Thyroid gland (tissue), 4 donors: ENCODE data around the gene SLC22A15. TPM values are rescaled to one million over a fixed set of nuclear protein-coding genes. Genes with fewer than 3 reads are reported as not detected.
A peak's percentile ranks its signal among the peaks of the same experiment; 100 is the strongest.

ENCODE experiments used
- DNase-seq, 2 donors: peaks; one replicate each; pipeline ENCODE4 v3.0.0-alpha.2; 2019
- H3K27ac ChIP-seq, 3 donors: fragments of 200-600 bp; sonication (generic); 1 replicate in 2 of 3; 2 replicates in 1 of 3; pipeline ENCODE4 v1.5.1; 2016 to 2019; ENCODE audit warnings: mild to moderate bottlenecking in 1 of 3, moderate library complexity in 1 of 3
- H3K27me3 ChIP-seq: fragments of 200-600 bp; sonication (generic); one replicate; pipeline ENCODE4 v1.5.1; 2019
- H3K36me3 ChIP-seq, 2 donors: fragments of 200-600 bp; sonication (generic); one replicate each; pipeline ENCODE4 v1.5.1; 2016 to 2019
- H3K4me1 ChIP-seq, 2 donors: fragments of 200-600 bp; sonication (generic); one replicate each; pipeline ENCODE4 v1.5.1; 2017 to 2019
- H3K4me3 ChIP-seq, 3 donors: fragments of 200-600 bp; sonication (generic); replicated peaks in 1 of 3; 1 replicate in 2 of 3; 2 replicates in 1 of 3; pipeline ENCODE4 v1.5.1; 2016; ENCODE audit warnings: mild to moderate bottlenecking in 1 of 3
- H3K9me3 ChIP-seq: fragments of 200-600 bp; sonication (generic); one replicate; pipeline ENCODE4 v1.5.1; 2017
- POLR2A ChIP-seq, 2 donors: fragments of 450-650 bp; IDR thresholded peaks; one replicate each; pipeline ENCODE4 v1.6.1; 2017; ENCODE audit warnings: antibody characterized with exemption in 2 of 2, mild to moderate bottlenecking in 2 of 2, moderate library complexity in 1 of 2
- WGBS, 2 donors: methylation state at CpG; one replicate each; pipeline ENCODE4 v1.1.5; 2017; 5-methylcytosine and 5-hydroxymethylcytosine counted together
- intact Hi-C: fragments of 100-400 bp; cut with DNase I; formaldehyde crosslinking; loops from one replicate; pipeline ENCODE4 v1.15.1; 2023
- total RNA-seq, 4 donors: library from RNA; depleted of rRNA; stranded (reverse); fragments of >200 nt; gene quantifications; one replicate each; pipeline ENCODE4 v1.2.3, GENCODE V29; 2016
- TF ChIP-seq, protein P1 (sequence below), 6 experiments: fragments of 200-600 bp in 3 of 6; fragments of 450-650 bp in 3 of 6; sonication (generic) in 3 of 6; IDR thresholded peaks; one replicate each; pipeline ENCODE4 v1.5.1; 2016 to 2019; ENCODE audit warnings: antibody characterized with exemption in 6 of 6, mild to moderate bottlenecking in 2 of 6, inconsistent platforms in 1 of 6, moderate library complexity in 1 of 6

SLC22A15 gene
- total RNA-seq, 4 donors from 2014 or later = 5.0 to 7.7 (median 5.4) TPM

- Histone ChIP-seq H3K4me3 (no peak overlapping the region), H3K4me1 (no peaks in the 10 kb centered on the region), H3K27me3 (no peaks in the 10 kb centered on the region), H3K27ac (no peak overlapping the region), H3K36me3 (no peaks in the 10 kb centered on the region), H3K9me3 (no peaks in the 10 kb centered on the region)
- 90% methylated on average over 1 of the region's 1 CpG for WGBS, 2 donors
- intact Hi-C loops = no loop called here
- TF ChIP-seq POLR2A (IDR thresholded peaks at IDR 0.05) = no peak
- TF ChIP-seq, protein P1, sequence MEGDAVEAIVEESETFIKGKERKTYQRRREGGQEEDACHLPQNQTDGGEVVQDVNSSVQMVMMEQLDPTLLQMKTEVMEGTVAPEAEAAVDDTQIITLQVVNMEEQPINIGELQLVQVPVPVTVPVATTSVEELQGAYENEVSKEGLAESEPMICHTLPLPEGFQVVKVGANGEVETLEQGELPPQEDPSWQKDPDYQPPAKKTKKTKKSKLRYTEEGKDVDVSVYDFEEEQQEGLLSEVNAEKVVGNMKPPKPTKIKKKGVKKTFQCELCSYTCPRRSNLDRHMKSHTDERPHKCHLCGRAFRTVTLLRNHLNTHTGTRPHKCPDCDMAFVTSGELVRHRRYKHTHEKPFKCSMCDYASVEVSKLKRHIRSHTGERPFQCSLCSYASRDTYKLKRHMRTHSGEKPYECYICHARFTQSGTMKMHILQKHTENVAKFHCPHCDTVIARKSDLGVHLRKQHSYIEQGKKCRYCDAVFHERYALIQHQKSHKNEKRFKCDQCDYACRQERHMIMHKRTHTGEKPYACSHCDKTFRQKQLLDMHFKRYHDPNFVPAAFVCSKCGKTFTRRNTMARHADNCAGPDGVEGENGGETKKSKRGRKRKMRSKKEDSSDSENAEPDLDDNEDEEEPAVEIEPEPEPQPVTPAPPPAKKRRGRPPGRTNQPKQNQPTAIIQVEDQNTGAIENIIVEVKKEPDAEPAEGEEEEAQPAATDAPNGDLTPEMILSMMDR (IDR thresholded peaks at IDR 0.05) = no peak
- DNase-seq = no peak
These were observed 39.4 kb downstream of the SLC22A15 start for GRCh38 chr1:116015679-116016078.

GRCh38 chr1:116018007-116018406, 41.7 kb downstream of the SLC22A15 start:
- H3K4me3 ChIP-seq = no peak overlapping the region
- DNase-seq = no peak
- H3K9me3 ChIP-seq = no peaks in the 10 kb centered on the region
- TF ChIP-seq POLR2A (IDR thresholded peaks at IDR 0.05) = no peak
- no peaks in the 10 kb centered on the region for H3K27me3 ChIP-seq
- H3K4me1 ChIP-seq = no peaks in the 10 kb centered on the region
- no peaks in the 10 kb centered on the region for H3K36me3 ChIP-seq
- WGBS, 2 donors = 96% methylated on average over 5 of the region's 5 CpGs
- H3K27ac ChIP-seq = no peak overlapping the region
- intact Hi-C loops = no loop called here

GRCh38 chr1:116019653-116020253, 43.4 kb downstream of the SLC22A15 start:
- Histone ChIP-seq H3K36me3 (no peaks in the 10 kb centered on the region), H3K9me3 (no peaks in the 10 kb centered on the region), H3K27me3 (no peaks in the 10 kb centered on the region), H3K4me3 (no peak overlapping the region), H3K27ac (no peak overlapping the region), H3K4me1 (no peaks in the 10 kb centered on the region)
- intact Hi-C loops = no loop called here
- TF ChIP-seq, protein P1 (IDR thresholded peaks at IDR 0.05) = no peak
- TF ChIP-seq POLR2A (IDR thresholded peaks at IDR 0.05) = no peak
- 86 to 89% methylated on average over 4 of the region's 4 CpGs for WGBS, 2 donors
- DNase-seq = no peak

GRCh38 chr1:116020668-116021272, 44.5 kb downstream of the SLC22A15 start:
- H3K36me3 ChIP-seq = no peaks in the 10 kb centered on the region

GRCh38 chr1:116024626-116025025, 48.3 kb downstream of the SLC22A15 start:
- Histone ChIP-seq H3K27ac (no peak overlapping the region), H3K4me3 (no peak overlapping the region), H3K27me3 (no peaks in the 10 kb centered on the region), H3K9me3 (no peaks in the 10 kb centered on the region), H3K4me1 (no peaks in the 10 kb centered on the region), H3K36me3 (no peaks in the 10 kb centered on the region)
- WGBS, 2 donors = 17 to 45% methylated on average over 3 of the region's 3 CpGs
- TF ChIP-seq, protein P1 (IDR thresholded peaks at IDR 0.05) = no peak
- TF ChIP-seq POLR2A (IDR thresholded peaks at IDR 0.05) = no peak
- intact Hi-C loops = no loop called here
- DNase-seq = no peak

More at GRCh38 chr1:116020668-116021272, 44.5 kb downstream of the SLC22A15 start:
- TF ChIP-seq POLR2A (IDR thresholded peaks at IDR 0.05) = no peak
- TF ChIP-seq, protein P1 (IDR thresholded peaks at IDR 0.05) = peak in 4 of 6 experiments; percentile 23 to 52 (median 38)
- H3K9me3 ChIP-seq = no peaks in the 10 kb centered on the region
- H3K27ac ChIP-seq = no peak overlapping the region
- WGBS, 2 donors = 61 to 65% methylated on average over 5 of the region's 5 CpGs
- intact Hi-C loops = no loop called here
- H3K27me3 ChIP-seq = no peaks in the 10 kb centered on the region
- no peaks in the 10 kb centered on the region for H3K4me1 ChIP-seq
- peak; percentile 47 to 53 for DNase-seq
- H3K4me3 ChIP-seq = no peak overlapping the region
